ENCODE data around the gene TBC1D2. TPM values are rescaled to one million over a fixed set of nuclear protein-coding genes. Genes with fewer than 3 reads are reported as not detected.
A peak's percentile ranks its signal among the peaks of the same experiment; 100 is the strongest.

Gene TBC1D2
- total RNA-seq, 1 donor from 2014 or later = 54.0 TPM

DNA sequence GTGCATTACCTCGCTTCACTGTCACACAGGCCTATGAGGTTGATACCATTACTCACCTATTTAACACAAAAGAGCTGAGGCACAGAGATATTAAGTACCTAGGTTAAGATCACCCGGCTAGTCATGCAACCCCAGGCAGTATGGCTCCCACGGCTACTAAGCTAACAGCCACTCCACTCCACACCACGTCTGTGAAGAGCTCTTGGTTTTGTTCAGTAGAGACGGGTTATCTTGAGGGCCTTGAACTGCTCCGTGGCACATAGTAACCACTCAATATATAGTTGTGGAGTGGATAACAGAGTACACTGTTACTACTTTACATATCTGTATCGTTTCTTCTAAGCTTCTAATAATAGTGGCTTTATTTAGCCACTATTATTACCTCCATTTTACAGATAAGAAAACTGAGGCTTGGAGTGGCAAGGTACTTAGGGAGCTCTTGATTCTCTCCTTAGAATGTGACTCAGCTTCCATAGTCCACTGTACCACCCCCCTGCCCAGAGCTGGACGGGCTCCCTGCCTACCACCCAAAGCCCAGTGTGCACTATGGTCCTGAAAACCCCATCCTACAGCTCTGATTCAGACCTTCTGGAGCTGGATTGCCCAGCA is 62.0 kb downstream of the TBC1D2 start:
- Histone ChIP-seq H3K4me3 (ENCODE audit: low read depth, low read length) (peak overlapping the region; percentile 82), H3K27me3 (ENCODE audit: control insufficient read depth, insufficient read depth, low read length) (no peaks in the 10 kb centered on the region), H3K36me3 (ENCODE audit: control insufficient read depth, insufficient read depth, low read length) (peaks cover 3% of the 10 kb centered on the region)
- DNase-seq (ENCODE audit: low read depth) = no peak
- FAIRE-seq = no peak
- TF ChIP-seq, protein P1, sequence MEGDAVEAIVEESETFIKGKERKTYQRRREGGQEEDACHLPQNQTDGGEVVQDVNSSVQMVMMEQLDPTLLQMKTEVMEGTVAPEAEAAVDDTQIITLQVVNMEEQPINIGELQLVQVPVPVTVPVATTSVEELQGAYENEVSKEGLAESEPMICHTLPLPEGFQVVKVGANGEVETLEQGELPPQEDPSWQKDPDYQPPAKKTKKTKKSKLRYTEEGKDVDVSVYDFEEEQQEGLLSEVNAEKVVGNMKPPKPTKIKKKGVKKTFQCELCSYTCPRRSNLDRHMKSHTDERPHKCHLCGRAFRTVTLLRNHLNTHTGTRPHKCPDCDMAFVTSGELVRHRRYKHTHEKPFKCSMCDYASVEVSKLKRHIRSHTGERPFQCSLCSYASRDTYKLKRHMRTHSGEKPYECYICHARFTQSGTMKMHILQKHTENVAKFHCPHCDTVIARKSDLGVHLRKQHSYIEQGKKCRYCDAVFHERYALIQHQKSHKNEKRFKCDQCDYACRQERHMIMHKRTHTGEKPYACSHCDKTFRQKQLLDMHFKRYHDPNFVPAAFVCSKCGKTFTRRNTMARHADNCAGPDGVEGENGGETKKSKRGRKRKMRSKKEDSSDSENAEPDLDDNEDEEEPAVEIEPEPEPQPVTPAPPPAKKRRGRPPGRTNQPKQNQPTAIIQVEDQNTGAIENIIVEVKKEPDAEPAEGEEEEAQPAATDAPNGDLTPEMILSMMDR (IDR thresholded peaks at IDR 0.05; ENCODE audit: insufficient read depth, low read length, severe bottlenecking) = no peak

DNA sequence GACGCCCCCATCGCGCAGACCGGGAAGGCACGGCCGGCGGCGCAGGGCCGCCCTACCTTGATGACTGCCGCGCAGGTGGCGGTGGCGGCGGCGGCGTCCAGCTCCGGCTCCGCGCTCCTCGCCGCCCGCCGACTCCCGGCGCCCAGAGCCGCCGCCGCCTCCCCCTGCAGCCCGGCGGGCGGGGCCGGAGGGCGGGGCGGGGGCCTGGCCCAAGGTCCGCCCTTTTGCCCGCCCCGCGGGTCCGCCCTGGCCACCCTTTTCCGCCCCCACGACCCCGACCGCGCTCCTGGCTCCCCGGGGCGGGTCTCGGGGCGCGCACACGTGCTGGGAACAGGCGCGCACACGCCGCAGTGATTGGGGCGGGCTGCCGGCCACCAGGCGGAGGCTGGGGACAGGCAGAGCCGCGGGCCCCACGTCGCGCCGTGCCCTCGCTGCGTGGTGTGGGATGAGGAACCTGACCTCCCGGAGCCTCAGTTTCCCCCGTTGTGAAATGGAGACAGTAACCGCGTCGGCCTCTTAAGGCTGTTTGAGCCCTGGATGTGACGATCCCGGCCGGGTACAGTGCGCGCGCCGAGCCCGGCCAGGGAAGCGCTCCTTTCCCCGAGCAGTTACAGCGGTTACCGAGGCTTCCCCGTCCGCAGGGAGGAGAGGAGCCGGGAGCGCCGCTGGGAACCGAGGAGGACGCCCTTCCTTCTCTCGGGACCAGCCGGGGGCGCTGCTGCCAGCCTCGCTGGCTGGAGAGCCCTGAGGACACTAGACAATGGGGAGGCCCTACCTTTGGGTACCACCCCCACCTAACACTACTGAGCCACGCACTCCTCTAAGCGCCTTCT is 62.7 kb downstream of the TBC1D2 start, which contains the start of gene CORO2A:
TSS of gene CORO2A (minus strand) at position 135 of the 833 bp plus-strand sequence. CDS start 34,977 bp downstream, outside the sequence.
- no peak for FAIRE-seq
- peaks cover 1% of the 10 kb centered on the region for H3K36me3 ChIP-seq (ENCODE audit: control insufficient read depth, insufficient read depth, low read length)
- TF ChIP-seq, protein P1 (IDR thresholded peaks at IDR 0.05; ENCODE audit: insufficient read depth, low read length, severe bottlenecking) = peak; percentile 72
- peak; percentile 94 for DNase-seq (ENCODE audit: low read depth)
- H3K4me3 ChIP-seq (ENCODE audit: low read depth, low read length) = peak within 1 kb of the TSS; percentile 82
- H3K27me3 ChIP-seq (ENCODE audit: control insufficient read depth, insufficient read depth, low read length) = no peaks in the 10 kb centered on the region

DNA sequence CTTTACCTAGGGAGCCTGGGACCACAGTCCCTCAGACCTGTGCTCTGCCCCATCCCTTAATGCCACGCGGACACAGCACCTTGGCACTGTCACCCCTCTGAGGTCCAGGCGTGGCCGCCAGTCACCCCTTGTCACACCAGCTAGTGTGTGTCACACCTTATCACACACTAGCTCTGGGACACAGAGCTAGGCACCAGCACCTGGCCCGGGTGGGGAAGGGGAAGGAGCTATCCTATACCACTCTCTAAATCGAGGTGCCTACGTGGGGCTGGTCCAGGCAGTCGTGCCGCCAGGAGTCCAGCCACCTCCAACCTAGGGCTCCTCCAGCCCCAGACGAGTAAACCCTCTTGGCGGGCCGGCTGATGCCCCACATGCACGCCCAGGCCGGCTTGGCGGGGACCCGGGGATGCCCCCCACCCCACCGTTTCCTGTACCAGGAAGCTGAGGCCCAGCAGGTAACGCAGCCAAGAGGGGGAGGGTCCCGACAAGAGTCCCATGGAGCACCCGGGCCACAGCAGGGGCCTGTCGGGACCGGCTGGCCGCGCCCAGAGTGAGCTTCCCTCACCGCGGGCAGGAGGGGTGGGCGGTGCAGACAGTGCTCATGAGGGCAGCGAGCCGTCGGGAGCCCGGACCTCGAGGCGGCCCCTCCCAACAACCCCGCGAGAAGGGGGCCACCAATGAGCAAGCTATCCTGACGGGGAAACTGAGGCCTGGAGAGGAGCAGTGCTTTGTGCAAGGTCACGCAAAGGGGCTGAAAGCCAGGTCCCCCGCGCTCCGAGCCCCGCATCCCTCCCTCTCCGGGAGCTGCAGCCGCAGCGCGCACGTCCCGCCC is 63.6 kb downstream of the TBC1D2 start:
- FAIRE-seq (no peak), DNase-seq (ENCODE audit: low read depth) (peak; percentile 45)
- TF ChIP-seq, protein P1 (IDR thresholded peaks at IDR 0.05; ENCODE audit: insufficient read depth, low read length, severe bottlenecking) = no peak
- Histone ChIP-seq H3K27me3 (ENCODE audit: control insufficient read depth, insufficient read depth, low read length) (no peaks in the 10 kb centered on the region), H3K36me3 (ENCODE audit: control insufficient read depth, insufficient read depth, low read length) (peaks cover 1% of the 10 kb centered on the region), H3K4me3 (ENCODE audit: low read depth, low read length) (peak overlapping the region; percentile 82)

DNA sequence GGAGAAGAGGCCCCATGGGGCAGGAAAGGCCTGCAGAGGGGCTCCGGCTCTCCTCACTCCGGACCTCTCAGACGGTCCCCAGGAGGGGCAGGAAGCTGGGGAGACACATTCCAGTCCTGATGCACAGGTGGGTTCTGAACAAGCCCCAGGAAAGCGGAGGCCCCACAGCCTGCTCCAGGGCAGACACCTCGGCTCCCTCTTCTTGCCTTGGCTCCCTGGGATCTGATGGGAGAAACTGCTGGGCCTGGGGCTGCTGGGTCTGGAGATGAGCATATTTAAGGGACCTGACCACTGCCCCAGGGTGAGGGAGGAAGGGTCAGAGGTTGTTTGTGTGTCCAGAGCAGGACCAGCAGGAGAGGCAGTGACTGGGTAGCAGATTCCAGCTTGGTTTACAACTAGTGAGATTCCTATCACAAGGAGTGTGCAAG is 64.3 kb downstream of the TBC1D2 start:
- DNase-seq (ENCODE audit: low read depth) (no peak), FAIRE-seq (no peak)
- H3K27me3 ChIP-seq (ENCODE audit: control insufficient read depth, insufficient read depth, low read length) = no peaks in the 10 kb centered on the region
- peaks cover 1% of the 10 kb centered on the region for H3K36me3 ChIP-seq (ENCODE audit: control insufficient read depth, insufficient read depth, low read length)
- peak overlapping the region; percentile 82 for H3K4me3 ChIP-seq (ENCODE audit: low read depth, low read length)
- TF ChIP-seq, protein P1 (IDR thresholded peaks at IDR 0.05; ENCODE audit: insufficient read depth, low read length, severe bottlenecking) = no peak

DNA sequence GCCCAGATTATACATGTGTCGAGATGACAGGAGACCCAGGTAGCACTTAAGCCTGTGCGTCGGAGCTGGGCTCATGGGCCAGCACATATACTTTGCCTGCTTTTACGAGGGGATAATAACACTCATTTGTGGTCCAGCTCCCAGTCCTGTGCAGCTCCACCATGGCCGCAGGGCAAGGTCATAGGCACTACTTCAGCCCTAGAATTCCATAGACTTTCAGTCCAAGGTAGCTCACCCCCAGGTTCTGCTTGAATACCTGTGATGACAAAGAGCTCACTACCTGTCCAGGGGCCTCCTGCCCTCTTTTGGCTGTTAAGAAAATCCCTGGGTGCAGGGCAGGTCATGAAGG is 64.7 kb downstream of the TBC1D2 start:
- no peaks in the 10 kb centered on the region for H3K27me3 ChIP-seq (ENCODE audit: control insufficient read depth, insufficient read depth, low read length)
- H3K4me3 ChIP-seq (ENCODE audit: low read depth, low read length) = no peak overlapping the region
- TF ChIP-seq, protein P1 (IDR thresholded peaks at IDR 0.05; ENCODE audit: insufficient read depth, low read length, severe bottlenecking) = no peak
- DNase-seq (ENCODE audit: low read depth) (no peak), FAIRE-seq (no peak)
- peaks cover 1% of the 10 kb centered on the region for H3K36me3 ChIP-seq (ENCODE audit: control insufficient read depth, insufficient read depth, low read length)
